Measurements from ENCODE around the gene FGF2. TPM values are rescaled to one million over a fixed set of nuclear protein-coding genes. Genes with fewer than 3 reads are reported as not detected.

FGF2 gene
- total RNA-seq, 1 experiment from 2014 or later: 99.0 TPM

- no peak overlapping the region for H2BK15ac ChIP-seq (ENCODE audit: low read depth, low read length)
- no peaks in the 10 kb centered on the region for H3K23me2 ChIP-seq (ENCODE audit: insufficient read length, low read depth, low read length, poor library complexity, severe bottlenecking)
- H2AFZ ChIP-seq (ENCODE audit: low read length): no peak overlapping the region
- no peak overlapping the region for H3K56ac ChIP-seq (ENCODE audit: insufficient read length, low read depth, low read length)
- H3K27me3 Mint-ChIP-seq (ENCODE audit: low read depth): no peaks in the 10 kb centered on the region
- H2AK5ac ChIP-seq (ENCODE audit: insufficient read length, low read length): no peak overlapping the region
- peaks cover 3% of the 10 kb centered on the region for H3K79me1 ChIP-seq (ENCODE audit: insufficient read depth, low read depth, low read length, poor library complexity, severe bottlenecking)
- H4K5ac ChIP-seq (ENCODE audit: insufficient read length, low read depth, low read length): no peak overlapping the region
- H3K4me1 Mint-ChIP-seq: 0 out of 4 replicates have a peak, but pooled peaks cover under 1 to 2% of the 10 kb centered on the region in 2 experiments
- H3T11ph ChIP-seq (ENCODE audit: low read length): no peak overlapping the region
- DNase-seq: no peak
- no peak overlapping the region for H3K27ac ChIP-seq (ENCODE audit: insufficient read length, low read depth, low read length)
- peaks cover 11 to 17% of the 10 kb centered on the region in 2 experiments for H3K9me3 Mint-ChIP-seq
- H4K91ac ChIP-seq (ENCODE audit: insufficient read length, low read depth, low read length): no peak overlapping the region
- no peak overlapping the region for H3K14ac ChIP-seq (ENCODE audit: insufficient read depth, low read length)
- no peak for TF ChIP-seq CTCF (conservative IDR thresholded peaks at IDR 0.05)
- WGBS (ENCODE audit: extremely low coverage, insufficient read length, low lambda C conversion rate): no CpG with 5 or more reads among the region's 1 CpG
- H2BK5ac ChIP-seq (ENCODE audit: insufficient read length, low read length): no peak overlapping the region
- H2BK120ac ChIP-seq (ENCODE audit: low read depth, low read length, poor library complexity, severe bottlenecking): no peak overlapping the region
- H3K27ac Mint-ChIP-seq: peak overlapping the region in 1 of 3 experiments; percentile 81; a peak in 3 of 7 replicates
- peaks cover 46 to 79% (median 70%) of the 10 kb centered on the region in 3 experiments for H3K36me3 Mint-ChIP-seq (ENCODE audit: insufficient read depth in 1 of 3, low read depth in 3 of 3)
- H4K20me1 ChIP-seq (ENCODE audit: control insufficient read depth, insufficient read depth, insufficient read length): no peaks in the 10 kb centered on the region
- H3K4me3 Mint-ChIP-seq: no peak overlapping the region
- H3K4ac ChIP-seq (ENCODE audit: low read depth, low read length): no peak overlapping the region
- H2BK20ac ChIP-seq (ENCODE audit: low read depth, low read length, poor library complexity, severe bottlenecking): no peak overlapping the region
- no peak overlapping the region for H4K8ac ChIP-seq (replicated peaks; ENCODE audit: insufficient read length, low read depth, low read length)
- H3K9me3 ChIP-seq (ENCODE audit: control insufficient read depth, low read depth, low read length): no peaks in the 10 kb centered on the region
- H2BK12ac ChIP-seq (ENCODE audit: insufficient read length, low read depth, low read length): no peak overlapping the region
- no peak overlapping the region for H3K9ac ChIP-seq (ENCODE audit: extremely low read depth, insufficient read length, low read length)
- H3K4me1 ChIP-seq (ENCODE audit: insufficient read depth, low read length): no peaks in the 10 kb centered on the region
- H3K79me2 ChIP-seq (ENCODE audit: insufficient read depth, low read length): no peaks in the 10 kb centered on the region; the same call in 1 of the 2 replicates
- no peak overlapping the region for H3K18ac ChIP-seq (ENCODE audit: insufficient read length, low read depth, low read length)
- H3K23ac ChIP-seq (ENCODE audit: insufficient read length, low read depth, low read length): no peak overlapping the region
- H3K4me2 ChIP-seq (ENCODE audit: insufficient read depth, insufficient read length, low read length): no peak overlapping the region
- no peaks in the 10 kb centered on the region for H3K27me3 ChIP-seq (ENCODE audit: insufficient read depth, low read length)
Observed at GRCh38 chr4:122884499-122884898, 57.9 kb downstream of the FGF2 start.

Measured in H9 (cell line).